ENCODE data around the gene SMG1. TPM values are rescaled to one million over a fixed set of nuclear protein-coding genes. Genes with fewer than 3 reads are reported as not detected.

The SMG1 gene
- total and polyA plus RNA-seq, 10 of the 15 experiments (the other 5 are each of a cell fraction or from before 2014, with no cell fraction given), result 3.9 to 66.7 (median 37.0) TPM

- TF ChIP-seq CREB1 (IDR thresholded peaks at IDR 0.05; ENCODE audit: low read depth), result no peak
- no peak for TF ChIP-seq ZNF622 (IDR thresholded peaks at IDR 0.05)
- TF ChIP-seq BACH1 (IDR thresholded peaks at IDR 0.05; ENCODE audit: borderline replicate concordance), result no peak
- TF ChIP-seq ETV6 (conservative IDR thresholded peaks at IDR 0.05 in 1 of 2, IDR thresholded peaks at IDR 0.05 in 1 of 2; ENCODE audit: borderline replicate concordance in 1 of 2, low read depth in 1 of 2), result no peak
- TF ChIP-seq PAX5 (IDR thresholded peaks at IDR 0.05; ENCODE audit: borderline replicate concordance, low read depth, low read length), result no peak
- TF ChIP-seq SRF (IDR thresholded peaks at IDR 0.05; ENCODE audit: low read depth in 2 of 2, low read length in 2 of 2), result no peak
- TF ChIP-seq MYB (IDR thresholded peaks at IDR 0.05; ENCODE audit: borderline replicate concordance, low read depth, low read length), result no peak
- TF ChIP-seq IRF5 (IDR thresholded peaks at IDR 0.05; ENCODE audit: borderline replicate concordance), result no peak
- peak; percentile 82; the same call in 1 of the 2 replicates for TF ChIP-seq ZBTB33 (IDR thresholded peaks at IDR 0.05)
- TF ChIP-seq SKIL (IDR thresholded peaks at IDR 0.05; ENCODE audit: low read depth, poor library complexity, severe bottlenecking), result no peak
- TF ChIP-seq GATAD2B (conservative IDR thresholded peaks at IDR 0.05; ENCODE audit: low read depth), result no peak
- no peak for TF ChIP-seq CBFB (IDR thresholded peaks at IDR 0.05; ENCODE audit: low read depth)
- TF ChIP-seq HDAC6 (IDR thresholded peaks at IDR 0.05; ENCODE audit: unreplicated experiment), result no peak
Observed at GRCh38 chr16:18792836-18793433, 133.3 kb downstream of the SMG1 start (continued).

All from GM12878 (cell line).